Measurements from ENCODE around the gene ASB9.

GRCh38 chrX:15215366-15215765 lies 54.5 kb downstream of the ASB9 start:
- TF ChIP-seq, protein P1, sequence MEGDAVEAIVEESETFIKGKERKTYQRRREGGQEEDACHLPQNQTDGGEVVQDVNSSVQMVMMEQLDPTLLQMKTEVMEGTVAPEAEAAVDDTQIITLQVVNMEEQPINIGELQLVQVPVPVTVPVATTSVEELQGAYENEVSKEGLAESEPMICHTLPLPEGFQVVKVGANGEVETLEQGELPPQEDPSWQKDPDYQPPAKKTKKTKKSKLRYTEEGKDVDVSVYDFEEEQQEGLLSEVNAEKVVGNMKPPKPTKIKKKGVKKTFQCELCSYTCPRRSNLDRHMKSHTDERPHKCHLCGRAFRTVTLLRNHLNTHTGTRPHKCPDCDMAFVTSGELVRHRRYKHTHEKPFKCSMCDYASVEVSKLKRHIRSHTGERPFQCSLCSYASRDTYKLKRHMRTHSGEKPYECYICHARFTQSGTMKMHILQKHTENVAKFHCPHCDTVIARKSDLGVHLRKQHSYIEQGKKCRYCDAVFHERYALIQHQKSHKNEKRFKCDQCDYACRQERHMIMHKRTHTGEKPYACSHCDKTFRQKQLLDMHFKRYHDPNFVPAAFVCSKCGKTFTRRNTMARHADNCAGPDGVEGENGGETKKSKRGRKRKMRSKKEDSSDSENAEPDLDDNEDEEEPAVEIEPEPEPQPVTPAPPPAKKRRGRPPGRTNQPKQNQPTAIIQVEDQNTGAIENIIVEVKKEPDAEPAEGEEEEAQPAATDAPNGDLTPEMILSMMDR (conservative IDR thresholded peaks at IDR 0.05 in 1 of 2, IDR thresholded peaks at IDR 0.05 in 1 of 2; ENCODE audit: extremely low read depth in 1 of 2, insufficient read depth in 1 of 2, low read depth in 1 of 2, low read length in 2 of 2): no peak
- TF ChIP-seq EZH2 (IDR thresholded peaks at IDR 0.05; ENCODE audit: borderline replicate concordance, low read length): no peak
